Uterus (tissue), 2 donors: Measurements from ENCODE around the gene NPL.

Experiments
- POLR2A ChIP-seq, 2 donors: fragments of 450-650 bp; IDR thresholded peaks; one replicate each; pipeline ENCODE4 v1.6.1; 2016; ENCODE audit warnings: antibody characterized with exemption in 2 of 2, mild to moderate bottlenecking in 1 of 2, moderate library complexity in 1 of 2
- TF ChIP-seq, protein P1 (sequence below), 4 experiments: fragments of 200-600 bp in 2 of 4; fragments of 450-650 bp in 2 of 4; sonication (generic) in 2 of 4; IDR thresholded peaks; one replicate each; pipeline ENCODE4 v1.5.1; 2016 to 2019; ENCODE audit warnings: antibody characterized with exemption in 4 of 4, mild to moderate bottlenecking in 2 of 4, moderate library complexity in 1 of 4

DNA sequence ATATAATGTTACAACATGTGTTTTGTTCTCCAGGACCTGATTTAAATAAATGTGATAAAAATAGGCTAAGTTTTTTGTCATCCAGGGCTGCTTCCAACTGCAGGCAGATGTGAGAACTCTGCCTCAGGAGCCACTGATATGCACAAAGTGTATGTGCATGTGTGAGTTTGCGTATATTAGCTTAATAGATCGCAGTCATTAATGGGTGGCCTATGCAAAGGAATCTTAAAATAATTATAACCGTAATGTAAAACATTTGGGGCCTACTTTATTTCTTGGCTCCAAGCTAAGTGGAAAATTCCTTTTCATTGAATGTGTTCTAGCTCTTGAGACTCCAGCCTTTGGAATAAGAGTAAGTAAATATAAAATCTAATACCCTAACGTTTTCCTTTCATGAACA is 66.3 kb downstream of the NPL start:
- TF ChIP-seq, protein P1, sequence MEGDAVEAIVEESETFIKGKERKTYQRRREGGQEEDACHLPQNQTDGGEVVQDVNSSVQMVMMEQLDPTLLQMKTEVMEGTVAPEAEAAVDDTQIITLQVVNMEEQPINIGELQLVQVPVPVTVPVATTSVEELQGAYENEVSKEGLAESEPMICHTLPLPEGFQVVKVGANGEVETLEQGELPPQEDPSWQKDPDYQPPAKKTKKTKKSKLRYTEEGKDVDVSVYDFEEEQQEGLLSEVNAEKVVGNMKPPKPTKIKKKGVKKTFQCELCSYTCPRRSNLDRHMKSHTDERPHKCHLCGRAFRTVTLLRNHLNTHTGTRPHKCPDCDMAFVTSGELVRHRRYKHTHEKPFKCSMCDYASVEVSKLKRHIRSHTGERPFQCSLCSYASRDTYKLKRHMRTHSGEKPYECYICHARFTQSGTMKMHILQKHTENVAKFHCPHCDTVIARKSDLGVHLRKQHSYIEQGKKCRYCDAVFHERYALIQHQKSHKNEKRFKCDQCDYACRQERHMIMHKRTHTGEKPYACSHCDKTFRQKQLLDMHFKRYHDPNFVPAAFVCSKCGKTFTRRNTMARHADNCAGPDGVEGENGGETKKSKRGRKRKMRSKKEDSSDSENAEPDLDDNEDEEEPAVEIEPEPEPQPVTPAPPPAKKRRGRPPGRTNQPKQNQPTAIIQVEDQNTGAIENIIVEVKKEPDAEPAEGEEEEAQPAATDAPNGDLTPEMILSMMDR (IDR thresholded peaks at IDR 0.05), result no peak
- no peak for TF ChIP-seq POLR2A (IDR thresholded peaks at IDR 0.05)
